ENCODE results near the gene ZNF490. TPM values are rescaled to one million over a fixed set of nuclear protein-coding genes. Genes with fewer than 3 reads are reported as not detected.
A peak's percentile ranks its signal among the peaks of the same experiment; 100 is the strongest.

ZNF490 gene
- total and polyA plus RNA-seq, 12 donors = 0.34 to 10.9 (median 5.8) TPM

GRCh38 chr19:12641456-12641855, 30.8 kb upstream of the ZNF490 start:
- WGBS, 4 donors = 71 to 77% (median 74%) methylated on average over 13 of the region's 13 CpGs
- Histone ChIP-seq H3K9me3 (replicated peaks in 1 of 3) (no peaks in the 10 kb centered on the region), H3K4me1 (replicated peaks in 1 of 2) (peaks cover 0 to 4% of the 10 kb centered on the region in 2 donors), H3K36me3 (replicated peaks in 1 of 2) (no peaks in the 10 kb centered on the region), H3K27me3 (no peaks in the 10 kb centered on the region), H3K27ac (no peak overlapping the region), H3K4me3 (no peak overlapping the region)
- no peak for TF ChIP-seq POLR2A (IDR thresholded peaks at IDR 0.05)
- TF ChIP-seq CTCF (IDR thresholded peaks at IDR 0.05) = no peak
- DNase-seq = no peak
- intact Hi-C loops (cut with DNase I) = no loop called here

- H3K4me3 ChIP-seq = peak overlapping the region in 1 of 4 donors; percentile 5
These were observed 29.4 kb upstream of the ZNF490 start for GRCh38 chr19:12639901-12640613.

GRCh38 chr19:12638611-12639182, 28.1 kb upstream of the ZNF490 start:
- H3K36me3 ChIP-seq (replicated peaks in 1 of 2) = no peaks in the 10 kb centered on the region
- no peak overlapping the region for H3K4me3 ChIP-seq
- peaks cover 0 to 4% of the 10 kb centered on the region in 2 donors for H3K4me1 ChIP-seq (replicated peaks in 1 of 2)
- H3K27ac ChIP-seq = no peak overlapping the region
- WGBS, 4 donors = 91 to 95% (median 94%) methylated on average over 21 to 22 of the region's 22 CpGs
- intact Hi-C loops (cut with DNase I) = no loop called here
- no peaks in the 10 kb centered on the region for H3K9me3 ChIP-seq (replicated peaks in 1 of 3)
- DNase-seq = no peak
- TF ChIP-seq CTCF (IDR thresholded peaks at IDR 0.05) (no peak), POLR2A (IDR thresholded peaks at IDR 0.05) (no peak)
- H3K27me3 ChIP-seq = no peaks in the 10 kb centered on the region

More at GRCh38 chr19:12639901-12640613, 29.4 kb upstream of the ZNF490 start:
- H3K27me3 ChIP-seq = no peaks in the 10 kb centered on the region
- DNase-seq = peak; percentile 79 to 93 (median 85)
- H3K27ac ChIP-seq = no peak overlapping the region
- WGBS, 4 donors = 10 to 70% (median 15%) methylated on average over 2 to 39 of the region's 39 CpGs
- peaks cover 0 to 4% of the 10 kb centered on the region in 2 donors for H3K4me1 ChIP-seq (replicated peaks in 1 of 2)
- H3K36me3 ChIP-seq (replicated peaks in 1 of 2) = no peaks in the 10 kb centered on the region
- H3K9me3 ChIP-seq (replicated peaks in 1 of 3) = no peaks in the 10 kb centered on the region
- intact Hi-C loops (cut with DNase I) = no loop called here
- no peak for TF ChIP-seq POLR2A (IDR thresholded peaks at IDR 0.05)
- TF ChIP-seq CTCF (IDR thresholded peaks at IDR 0.05) = peak; percentile 53 to 75 (median 62)

GRCh38 chr19:12636631-12637030, 26.0 kb upstream of the ZNF490 start:
- TF ChIP-seq CTCF (IDR thresholded peaks at IDR 0.05) (no peak), POLR2A (IDR thresholded peaks at IDR 0.05) (no peak)
- DNase-seq = no peak
- Histone ChIP-seq H3K36me3 (replicated peaks in 1 of 2) (no peaks in the 10 kb centered on the region), H3K27me3 (no peaks in the 10 kb centered on the region), H3K27ac (no peak overlapping the region), H3K4me1 (replicated peaks in 1 of 2) (peaks cover 0 to 4% of the 10 kb centered on the region in 2 donors), H3K4me3 (no peak overlapping the region), H3K9me3 (replicated peaks in 1 of 3) (no peaks in the 10 kb centered on the region)
- 84 to 87% (median 86%) methylated on average over 13 of the region's 13 CpGs for WGBS, 4 donors
- intact Hi-C loops (cut with DNase I) = no loop called here

All from adrenal gland (tissue), 12 donors.